ENCODE data around the gene MYO1F. TPM values are rescaled to one million over a fixed set of nuclear protein-coding genes. Genes with fewer than 3 reads are reported as not detected.
"Not testable (repeated sequence)": the region's sequence is repeated elsewhere in the genome, so short reads cannot be mapped to it uniquely, and the experiment has no call there.

MYO1F gene
- total and polyA plus RNA-seq, 3 experiments from 2014 or later: 68.0 to 161 (median 81.3) TPM

DNA sequence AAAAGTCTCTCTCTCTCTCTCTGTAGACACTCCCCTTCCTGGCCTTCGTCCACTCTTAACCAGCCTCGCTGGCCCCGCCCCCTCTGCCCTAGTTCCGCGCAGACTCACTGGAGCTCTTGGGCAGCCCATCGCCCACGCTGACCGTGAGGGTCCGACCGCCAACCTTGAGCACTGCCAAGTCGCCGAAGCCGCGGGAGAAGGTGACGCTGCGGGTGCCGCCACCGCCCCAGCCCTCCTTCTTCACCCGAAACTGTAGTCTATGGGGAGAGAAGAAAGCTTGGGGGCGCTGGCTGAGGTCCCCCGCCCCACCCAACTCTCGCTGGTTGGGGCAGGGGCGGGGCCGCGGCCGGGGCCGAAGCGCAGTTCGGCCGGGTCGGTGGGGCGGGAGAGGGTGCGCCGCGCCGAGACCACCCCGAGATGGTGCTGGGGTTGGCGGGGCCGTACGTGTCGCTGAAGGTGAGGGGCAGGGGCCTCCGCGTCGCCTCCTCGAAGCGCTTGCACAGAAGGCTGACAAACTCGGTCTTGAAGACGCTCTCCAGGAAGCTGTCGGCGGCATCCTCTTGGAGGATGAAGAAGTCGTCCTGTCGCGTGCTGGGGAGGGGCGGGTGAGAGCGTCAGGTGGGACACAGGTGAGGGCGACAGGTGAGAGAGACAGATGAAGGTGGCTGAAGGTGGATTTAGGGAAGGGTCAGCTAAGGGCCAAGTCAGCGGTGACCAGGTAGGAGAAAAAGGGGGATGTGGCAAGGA lies 50.7 kb downstream of the MYO1F start:
- Mint-ChIP-seq H3K27me3 (peaks cover 0 to 2% of the 10 kb centered on the region in 2 donors), H3K9me3 (no peaks in the 10 kb centered on the region), H3K4me3 (peak overlapping the region in 1 of 7 donors; percentile 13), H3K27ac (peak overlapping the region in 6 of 8 donors; percentile 52 to 87 (median 67)), H3K4me1 (peaks cover 11 to 16% (median 13%) of the 10 kb centered on the region in 3 donors), H3K36me3 (peaks cover 20 to 46% (median 25%) of the 10 kb centered on the region in 3 donors)
- peak in 1 of 5 donors; percentile 51 for DNase-seq
- ChIA-PET CTCF (interaction anchor here (4.0 kb wide), 1 partner anchor 53 kb away, joined by 29 read pairs; no protein-coding TSS in a partner anchor), POLR2A (interaction anchor here (0.5 kb wide), 1 partner anchor 89 kb away, joined by 3 read pairs; no protein-coding TSS in a partner anchor)
- H3K4me1 ChIP-seq (ENCODE audit: insufficient read depth, low read length): no peaks in the 10 kb centered on the region
- H3K9me3 ChIP-seq (ENCODE audit: low read length): no peaks in the 10 kb centered on the region
- H3K27me3 ChIP-seq (ENCODE audit: insufficient read depth, low read length, poor library complexity, severe bottlenecking): no peaks in the 10 kb centered on the region
- no peak overlapping the region for H3K4me3 ChIP-seq (ENCODE audit: low read length)
- peak overlapping the region; percentile 54 for H3K27ac ChIP-seq (ENCODE audit: low read depth, low read length)
- H3K36me3 ChIP-seq (ENCODE audit: insufficient read depth, low read length): peaks cover 41% of the 10 kb centered on the region

GRCh38 chr19:8525401-8525684 lies 51.9 kb downstream of the MYO1F start:
- H3K36me3 ChIP-seq (ENCODE audit: insufficient read depth, low read length): peaks cover 41% of the 10 kb centered on the region
- CTCF ChIA-PET: interaction anchor here (0.6 to 4.0 kb wide), 4 partner anchors 11 to 171 kb away, joined by 3 to 29 read pairs (median 3); no protein-coding TSS in a partner anchor
- POLR2A ChIA-PET: interaction anchor here (1.0 kb wide), 1 partner anchor 11 kb away, joined by 3 read pairs; the partner anchor contains the start of gene ZNF414
- no peaks in the 10 kb centered on the region for H3K9me3 ChIP-seq (ENCODE audit: low read length)
- DNase-seq: no peak
- Mint-ChIP-seq H3K27me3 (peaks cover 0 to 3% of the 10 kb centered on the region in 2 donors), H3K36me3 (peaks cover 20 to 48% (median 25%) of the 10 kb centered on the region in 3 donors), H3K9me3 (no peaks in the 10 kb centered on the region), H3K4me3 (no peak overlapping the region), H3K27ac (no peak overlapping the region), H3K4me1 (peaks cover 11 to 18% (median 13%) of the 10 kb centered on the region in 3 donors)
- H3K27me3 ChIP-seq (ENCODE audit: insufficient read depth, low read length, poor library complexity, severe bottlenecking): no peaks in the 10 kb centered on the region
- no peaks in the 10 kb centered on the region for H3K4me1 ChIP-seq (ENCODE audit: insufficient read depth, low read length)
- H3K4me3 ChIP-seq (ENCODE audit: low read length): no peak overlapping the region
- peak overlapping the region; percentile 45 for H3K27ac ChIP-seq (ENCODE audit: low read depth, low read length)

- Histone ChIP-seq H3K4me3 (ENCODE audit: low read length) (no peak overlapping the region), H3K4me1 (ENCODE audit: insufficient read depth, low read length) (peaks cover 56% of the 10 kb centered on the region), H3K36me3 (ENCODE audit: insufficient read depth, low read length) (no peaks in the 10 kb centered on the region), H3K27ac (ENCODE audit: low read depth, low read length) (no peak overlapping the region), H3K27me3 (ENCODE audit: insufficient read depth, low read length, poor library complexity, severe bottlenecking) (no peaks in the 10 kb centered on the region), H3K9me3 (ENCODE audit: low read length) (no peaks in the 10 kb centered on the region)
- no peaks in the 10 kb centered on the region for H3K9me3 Mint-ChIP-seq
- H3K4me3 Mint-ChIP-seq: peak overlapping the region in 1 of 7 donors; percentile 15
- peak overlapping the region in 7 of 8 donors; percentile 34 to 92 (median 58) for H3K27ac Mint-ChIP-seq
- H3K4me1 Mint-ChIP-seq: peaks cover 35 to 49% (median 37%) of the 10 kb centered on the region in 3 donors
- no peak for DNase-seq
- ChIA-PET CTCF (interaction anchor here (0.6 to 11.0 kb wide), 6 partner anchors 12 to 59 kb away, joined by 3 to 120 read pairs (median 4); partner anchors contain the start of gene MYO1F), POLR2A (interaction anchor here (1.7 kb wide), 1 partner anchor 12 kb away, joined by 3 read pairs; no protein-coding TSS in a partner anchor)
- H3K36me3 Mint-ChIP-seq: peaks cover 0 to 28% (median 2%) of the 10 kb centered on the region in 3 donors
- H3K27me3 Mint-ChIP-seq: peaks cover 0 to 3% of the 10 kb centered on the region in 2 donors
Observed at GRCh38 chr19:8519388-8519787, 57.9 kb downstream of the MYO1F start.

GRCh38 chr19:8518536-8518935 lies 58.7 kb downstream of the MYO1F start:
- H3K27ac Mint-ChIP-seq: peak overlapping the region; percentile 90 to 97 (median 96)
- DNase-seq: no peak
- CTCF ChIA-PET: interaction anchor here (1.2 to 11.0 kb wide), 7 partner anchors 13 to 165 kb away, joined by 3 to 120 read pairs (median 4); partner anchors contain the start of gene MYO1F

DNA sequence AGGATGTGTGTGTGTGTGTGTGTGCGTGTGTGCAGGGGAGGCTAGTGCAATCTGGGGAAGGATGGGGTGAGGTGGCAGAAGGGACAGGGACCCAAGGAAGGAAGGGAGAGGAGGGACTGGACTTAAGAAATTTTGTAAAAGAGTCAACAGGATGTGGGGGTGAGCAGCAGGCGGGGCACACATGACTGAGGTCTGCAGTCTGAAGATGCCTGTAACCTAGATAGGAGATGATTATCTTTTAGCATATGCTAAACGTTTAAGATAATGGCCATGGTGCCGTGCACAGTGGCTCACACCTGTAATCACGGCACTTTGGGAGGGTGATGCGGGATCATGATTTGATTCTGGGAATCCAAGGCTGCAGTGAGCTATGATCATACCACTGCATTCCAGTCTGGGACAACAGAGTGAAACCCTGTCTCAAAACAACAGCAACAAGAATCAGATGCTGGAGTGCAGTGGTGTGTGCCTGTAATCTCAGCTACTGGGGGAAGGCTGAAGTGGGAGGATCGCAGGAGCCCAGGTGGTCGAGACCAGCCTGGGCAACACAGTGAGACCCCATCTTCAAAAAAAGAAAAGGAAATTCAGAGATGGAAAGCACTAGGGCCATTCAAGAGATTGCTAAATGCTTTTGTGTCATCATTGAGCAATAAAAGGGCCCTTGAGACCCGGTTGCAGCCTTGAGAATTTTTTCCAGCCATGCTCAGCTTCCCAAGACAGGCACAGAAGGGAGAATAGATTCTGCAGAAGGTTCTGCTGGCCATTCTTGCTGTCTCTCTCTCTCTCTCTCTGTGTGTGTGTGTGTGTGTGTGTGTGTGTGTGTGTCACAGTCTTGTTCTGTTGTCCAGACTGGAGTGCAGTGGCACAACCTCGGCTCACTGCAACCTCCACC lies 59.4 kb downstream of the MYO1F start:
- H3K27ac ChIP-seq (ENCODE audit: low read depth, low read length): peak overlapping the region; percentile 71
- peak overlapping the region; percentile 69 to 92 (median 80) for H3K4me3 Mint-ChIP-seq
- POLR2A ChIA-PET: interaction anchor here (0.6 to 1.7 kb wide), 9 partner anchors 11 to 84 kb away, joined by 3 to 8 read pairs (median 3); no protein-coding TSS in a partner anchor

More at GRCh38 chr19:8518536-8518935, 58.7 kb downstream of the MYO1F start:
- POLR2A ChIA-PET: interaction anchor here (0.6 to 1.7 kb wide), 7 partner anchors 11 to 105 kb away, joined by 3 to 8 read pairs (median 3); partner anchors contain the start of gene MARCHF2
- Histone ChIP-seq H3K4me1 (ENCODE audit: insufficient read depth, low read length) (peaks cover 59% of the 10 kb centered on the region), H3K9me3 (ENCODE audit: low read length) (no peaks in the 10 kb centered on the region), H3K27ac (ENCODE audit: low read depth, low read length) (no peak overlapping the region), H3K36me3 (ENCODE audit: insufficient read depth, low read length) (no peaks in the 10 kb centered on the region), H3K27me3 (ENCODE audit: insufficient read depth, low read length, poor library complexity, severe bottlenecking) (no peaks in the 10 kb centered on the region), H3K4me3 (ENCODE audit: low read length) (peak overlapping the region; percentile 74)
- Mint-ChIP-seq H3K9me3 (no peaks in the 10 kb centered on the region), H3K27me3 (peaks cover 0 to 7% of the 10 kb centered on the region in 2 donors), H3K4me1 (peaks cover 39 to 58% (median 45%) of the 10 kb centered on the region in 3 donors), H3K36me3 (peaks cover 0 to 32% (median 2%) of the 10 kb centered on the region in 3 donors), H3K4me3 (peak overlapping the region in 6 of 7 donors; percentile 23 to 89 (median 69))

GRCh38 chr19:8515317-8515716 lies 61.9 kb downstream of the MYO1F start:
- Histone ChIP-seq H3K27me3 (ENCODE audit: insufficient read depth, low read length, poor library complexity, severe bottlenecking) (no peaks in the 10 kb centered on the region), H3K36me3 (ENCODE audit: insufficient read depth, low read length) (no peaks in the 10 kb centered on the region), H3K9me3 (ENCODE audit: low read length) (no peaks in the 10 kb centered on the region), H3K4me3 (ENCODE audit: low read length) (peak overlapping the region; percentile 37), H3K4me1 (ENCODE audit: insufficient read depth, low read length) (peaks cover 76% of the 10 kb centered on the region), H3K27ac (ENCODE audit: low read depth, low read length) (peak overlapping the region; percentile 83)
- Mint-ChIP-seq H3K9me3 (no peaks in the 10 kb centered on the region), H3K27ac (peak overlapping the region; percentile 94 to 99 (median 98)), H3K27me3 (peaks cover 0 to 4% of the 10 kb centered on the region in 2 donors), H3K36me3 (peaks cover 0 to 26% (median 2%) of the 10 kb centered on the region in 3 donors), H3K4me3 (peak overlapping the region; percentile 72 to 97 (median 93)), H3K4me1 (peaks cover 47 to 70% (median 53%) of the 10 kb centered on the region in 3 donors)
- peak in 4 of 5 donors; percentile 35 to 75 (median 62) for DNase-seq
- CTCF ChIA-PET: interaction anchor here (0.9 to 11.0 kb wide), 4 partner anchors 9 to 63 kb away, joined by 3 to 120 read pairs (median 10); partner anchors contain the start of gene MYO1F
- POLR2A ChIA-PET: interaction anchor here (1.5 to 3.0 kb wide), 5 partner anchors 10 to 71 kb away, joined by 4 to 14 read pairs (median 5); no protein-coding TSS in a partner anchor

More for the DNA sequence above, 59.4 kb downstream of the MYO1F start:
- DNase-seq: peak; percentile 32 to 81 (median 56)
- Histone ChIP-seq H3K4me1 (ENCODE audit: insufficient read depth, low read length) (peaks cover 66% of the 10 kb centered on the region), H3K9me3 (ENCODE audit: low read length) (no peaks in the 10 kb centered on the region), H3K27me3 (ENCODE audit: insufficient read depth, low read length, poor library complexity, severe bottlenecking) (no peaks in the 10 kb centered on the region), H3K36me3 (ENCODE audit: insufficient read depth, low read length) (no peaks in the 10 kb centered on the region), H3K4me3 (ENCODE audit: low read length) (peak overlapping the region; percentile 74)
- Mint-ChIP-seq H3K4me1 (peaks cover 43 to 65% (median 49%) of the 10 kb centered on the region in 3 donors), H3K9me3 (no peaks in the 10 kb centered on the region), H3K27me3 (peaks cover 0 to 7% of the 10 kb centered on the region in 2 donors), H3K27ac (peak overlapping the region; percentile 90 to 97 (median 96)), H3K36me3 (peaks cover 0 to 30% (median 2%) of the 10 kb centered on the region in 3 donors)
- CTCF ChIA-PET: interaction anchor here (1.2 to 11.0 kb wide), 6 partner anchors 11 to 164 kb away, joined by 3 to 120 read pairs (median 4); partner anchors contain the start of gene MYO1F

DNA sequence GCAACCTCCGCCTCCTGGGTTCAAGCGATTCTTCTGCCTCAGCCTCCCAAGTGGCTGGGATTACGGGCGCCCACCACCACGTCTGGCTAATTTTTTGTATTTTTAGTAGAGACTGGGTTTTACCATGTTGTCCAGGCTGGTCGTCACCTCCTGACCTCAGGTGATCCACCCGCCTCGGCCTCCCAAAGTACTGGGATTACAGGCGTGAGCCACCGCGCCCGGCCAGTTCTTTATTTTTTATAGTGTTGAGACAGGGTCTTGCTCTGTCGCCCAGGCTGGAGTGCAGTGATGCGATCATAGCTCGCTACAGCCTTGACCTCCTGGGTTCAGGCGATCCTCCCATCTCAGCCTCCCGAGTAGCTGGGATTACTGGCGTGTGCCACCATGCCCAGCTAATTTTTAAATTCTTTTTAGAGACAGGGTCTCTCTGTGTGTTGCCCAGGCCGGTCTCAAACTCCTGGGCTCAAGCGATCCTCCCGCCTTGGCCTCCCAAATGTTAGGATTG lies 62.7 kb downstream of the MYO1F start:
- not testable (repeated sequence) for H3K9me3 Mint-ChIP-seq; H3K27me3 Mint-ChIP-seq; DNase-seq; H3K36me3 ChIP-seq (ENCODE audit: insufficient read depth, low read length); H3K9me3 ChIP-seq (ENCODE audit: low read length); H3K27me3 ChIP-seq (ENCODE audit: insufficient read depth, low read length, poor library complexity, severe bottlenecking)
- peaks cover 71% of the 10 kb centered on the region for H3K4me1 ChIP-seq (ENCODE audit: insufficient read depth, low read length)
- H3K36me3 Mint-ChIP-seq: peaks cover 0 to 25% (median 2%) of the 10 kb centered on the region in 3 donors
- H3K4me3 ChIP-seq (ENCODE audit: low read length): peak overlapping the region; percentile 68
- H3K27ac Mint-ChIP-seq: peak overlapping the region; percentile 94 to 99 (median 98)
- CTCF ChIA-PET: interaction anchor here (0.9 to 11.0 kb wide), 10 partner anchors 10 to 101 kb away, joined by 3 to 120 read pairs (median 5); partner anchors contain the start of genes MARCHF2 and MYO1F
- H3K4me3 Mint-ChIP-seq: peak overlapping the region; percentile 89 to 97 (median 93)
- H3K27ac ChIP-seq (ENCODE audit: low read depth, low read length): peak overlapping the region; percentile 83
- POLR2A ChIA-PET: interaction anchor here (0.6 to 3.0 kb wide), 14 partner anchors 8 to 125 kb away, joined by 3 to 15 read pairs (median 6); partner anchors contain the start of gene HNRNPM
- peaks cover 47 to 66% (median 53%) of the 10 kb centered on the region in 3 donors for H3K4me1 Mint-ChIP-seq

Data from CD8-positive, alpha-beta memory T cell (primary cell).